Fibroblast of villous mesenchyme (primary cell): ENCODE data around the gene PCED1A. TPM values are rescaled to one million over a fixed set of nuclear protein-coding genes. Genes with fewer than 3 reads are reported as not detected.

ENCODE experiments used
- DNase-seq: peaks from one replicate; pipeline ENCODE4 v3.0.0-alpha.2; 2010; ENCODE audit warnings: low read depth
- H3K4me3 ChIP-seq: 2 replicates; pipeline ENCODE4 v1.5.1; 2011; ENCODE audit warnings: low read depth, mild to moderate bottlenecking, low read length
- total RNA-seq: library from RNA; depleted of rRNA; stranded (reverse); fragments of >200 nt; gene quantifications from 2 replicates; pipeline ENCODE4 v1.2.3, GENCODE V29; 2012
- TF ChIP-seq, protein P1 (sequence below): IDR thresholded peaks from 2 replicates; pipeline ENCODE4 v1.5.1; 2012; ENCODE audit warnings: low read depth, mild to moderate bottlenecking, low read length; ENCODE audit not compliant: insufficient read depth

The PCED1A gene
- total RNA-seq, 1 donor = 32.8 TPM

DNA sequence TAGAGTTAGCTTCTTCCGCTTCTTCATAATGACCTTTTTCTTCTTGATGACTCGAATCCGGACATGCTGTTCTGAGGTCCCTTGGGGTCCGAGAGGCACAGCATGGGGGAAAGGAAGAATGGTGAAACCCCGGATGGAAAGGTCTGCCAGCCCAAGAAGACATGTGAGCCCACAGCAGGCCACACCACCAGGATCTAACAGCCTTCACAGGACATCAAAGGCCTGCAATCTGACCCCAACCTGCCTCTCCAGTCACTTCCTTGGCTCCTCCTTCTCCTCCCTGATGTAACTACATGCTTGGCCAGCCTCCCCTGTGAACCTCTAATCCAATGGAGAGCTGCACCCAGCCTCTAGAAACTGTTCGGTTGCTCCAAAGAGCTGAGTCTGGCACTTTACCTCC, 41.6 kb downstream of the PCED1A start:
- H3K4me3 ChIP-seq = no peak overlapping the region
- no peak for DNase-seq
- TF ChIP-seq, protein P1, sequence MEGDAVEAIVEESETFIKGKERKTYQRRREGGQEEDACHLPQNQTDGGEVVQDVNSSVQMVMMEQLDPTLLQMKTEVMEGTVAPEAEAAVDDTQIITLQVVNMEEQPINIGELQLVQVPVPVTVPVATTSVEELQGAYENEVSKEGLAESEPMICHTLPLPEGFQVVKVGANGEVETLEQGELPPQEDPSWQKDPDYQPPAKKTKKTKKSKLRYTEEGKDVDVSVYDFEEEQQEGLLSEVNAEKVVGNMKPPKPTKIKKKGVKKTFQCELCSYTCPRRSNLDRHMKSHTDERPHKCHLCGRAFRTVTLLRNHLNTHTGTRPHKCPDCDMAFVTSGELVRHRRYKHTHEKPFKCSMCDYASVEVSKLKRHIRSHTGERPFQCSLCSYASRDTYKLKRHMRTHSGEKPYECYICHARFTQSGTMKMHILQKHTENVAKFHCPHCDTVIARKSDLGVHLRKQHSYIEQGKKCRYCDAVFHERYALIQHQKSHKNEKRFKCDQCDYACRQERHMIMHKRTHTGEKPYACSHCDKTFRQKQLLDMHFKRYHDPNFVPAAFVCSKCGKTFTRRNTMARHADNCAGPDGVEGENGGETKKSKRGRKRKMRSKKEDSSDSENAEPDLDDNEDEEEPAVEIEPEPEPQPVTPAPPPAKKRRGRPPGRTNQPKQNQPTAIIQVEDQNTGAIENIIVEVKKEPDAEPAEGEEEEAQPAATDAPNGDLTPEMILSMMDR = no peak

DNA sequence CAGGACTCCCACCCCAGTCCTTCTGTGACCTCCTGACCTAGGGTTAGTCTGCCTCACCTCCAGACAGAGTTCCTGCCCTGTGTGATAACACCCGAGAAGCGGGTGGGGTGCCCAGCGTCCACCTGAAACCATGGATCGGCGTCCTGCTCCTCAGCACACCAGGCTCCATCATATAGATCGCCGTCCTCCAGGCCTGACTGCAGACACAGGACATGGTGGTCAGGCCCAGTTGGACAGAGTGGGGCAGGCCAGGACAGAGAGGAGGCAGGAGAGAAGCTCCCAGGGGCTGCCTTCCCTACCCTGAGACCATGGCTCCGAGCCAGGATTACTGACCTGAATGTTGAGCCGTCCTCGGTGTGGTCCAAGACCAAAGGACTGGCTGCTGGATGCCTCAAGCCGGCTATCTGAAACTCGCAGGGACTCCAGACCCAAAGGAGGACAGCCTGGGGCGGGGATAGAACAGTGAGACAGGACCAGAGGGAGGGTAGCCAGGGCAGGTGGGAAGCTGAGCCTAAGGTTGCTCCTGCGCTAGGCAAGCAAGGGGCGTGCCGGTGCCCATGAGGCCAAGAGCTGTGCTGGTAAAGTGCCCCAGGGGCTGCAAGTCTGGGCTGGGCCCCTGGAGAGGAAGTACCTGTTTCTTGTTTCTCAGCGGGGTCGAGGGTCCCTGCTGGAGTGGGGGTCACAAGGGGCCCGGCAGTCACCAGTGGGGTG, 42.2 kb downstream of the PCED1A start:
- DNase-seq = no peak
- TF ChIP-seq, protein P1 = no peak
- H3K4me3 ChIP-seq = no peak overlapping the region

DNA sequence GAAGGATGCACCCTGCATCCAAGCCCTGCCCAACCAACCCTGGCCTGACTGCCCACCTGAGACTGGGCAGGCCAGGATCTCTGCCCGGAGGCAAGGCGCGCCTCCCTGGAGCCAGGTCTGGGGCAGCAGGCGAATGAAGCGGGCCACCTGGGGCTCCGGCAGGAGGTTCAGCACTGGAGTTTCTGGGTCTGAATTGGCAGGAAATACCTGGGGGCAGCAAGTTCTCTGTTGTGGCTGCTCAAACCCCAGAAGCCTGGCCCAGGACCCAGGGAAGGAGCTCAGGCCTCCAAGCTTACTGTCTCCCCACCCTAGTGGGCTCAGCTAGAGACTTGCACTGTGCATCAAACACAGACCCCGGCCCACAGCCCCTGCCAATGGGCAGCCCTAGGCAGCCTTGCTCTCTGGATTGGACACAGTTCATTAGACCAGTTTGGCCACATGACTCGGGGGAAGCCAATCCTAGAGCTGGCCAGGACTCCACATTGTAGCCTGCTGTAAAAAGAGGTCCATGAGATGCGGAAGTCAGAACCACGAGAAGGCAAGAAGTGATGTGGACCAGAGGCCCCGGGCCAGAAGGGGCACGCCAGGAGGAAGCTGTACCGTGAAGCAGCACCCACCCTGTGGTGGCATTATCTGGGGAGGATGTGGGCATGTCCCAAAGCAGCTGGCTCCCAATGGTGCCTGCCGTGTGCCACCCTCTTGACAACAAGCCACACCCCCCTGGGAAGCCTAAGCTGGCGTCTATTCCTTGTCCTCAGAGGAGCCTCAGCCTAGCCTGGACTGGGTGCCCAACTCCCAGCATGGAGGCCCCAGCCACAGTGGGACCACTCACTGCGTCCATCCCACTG, 43.1 kb downstream of the PCED1A start:
- TF ChIP-seq, protein P1 = no peak
- no peak for DNase-seq
- H3K4me3 ChIP-seq = no peak overlapping the region

DNA sequence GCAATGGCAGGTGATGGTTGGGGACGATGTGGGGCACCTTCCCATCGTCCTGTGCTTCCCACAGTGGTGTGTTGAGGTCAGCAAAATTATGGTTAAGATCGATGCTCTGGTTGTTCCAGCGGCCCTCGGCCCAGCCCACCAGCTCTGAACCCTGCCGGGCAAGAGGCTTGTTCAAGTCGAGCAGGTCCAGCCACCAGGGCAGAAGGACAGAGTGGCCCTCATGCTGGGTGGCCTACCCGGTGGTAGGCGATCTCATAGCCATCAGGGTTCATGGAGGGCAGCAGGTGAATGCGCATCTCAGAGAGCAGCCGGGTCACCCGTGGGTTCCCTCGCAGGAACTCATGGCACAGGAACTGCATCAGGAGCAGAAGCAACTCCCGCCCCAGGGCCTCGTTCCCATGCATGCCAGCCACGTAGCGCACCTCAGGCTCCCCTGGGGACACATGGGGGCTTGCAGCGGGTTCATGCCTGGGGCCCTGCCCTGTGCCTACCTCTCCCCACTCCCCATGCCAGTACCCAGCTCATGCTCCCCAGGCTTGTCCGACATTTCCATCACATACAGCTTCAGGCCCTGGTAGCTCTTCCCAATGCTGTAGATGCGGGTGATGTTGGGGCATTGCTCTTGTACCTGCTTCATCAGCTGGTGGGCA, 44.3 kb downstream of the PCED1A start:
- no peak overlapping the region for H3K4me3 ChIP-seq
- DNase-seq = no peak
- TF ChIP-seq, protein P1 = no peak

DNA sequence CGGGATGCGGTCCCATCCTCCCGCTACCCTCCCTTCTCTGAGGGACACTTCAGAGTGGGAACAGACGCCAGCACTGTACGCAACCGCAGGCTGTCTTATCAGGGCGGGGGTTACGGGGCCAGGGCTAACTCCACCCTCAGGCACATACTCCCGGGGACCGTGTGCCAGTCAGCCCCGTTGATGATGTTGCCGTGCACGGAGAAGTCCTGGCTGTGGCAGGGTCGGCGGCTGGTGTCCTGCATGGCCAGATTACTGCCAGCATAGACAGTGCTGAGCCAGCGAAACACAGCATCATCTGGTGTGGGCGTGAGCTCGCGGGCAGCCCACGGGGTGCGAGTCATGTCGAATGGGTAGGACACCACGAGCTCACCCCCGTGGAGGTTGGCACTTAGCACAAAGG, 45.0 kb downstream of the PCED1A start:
- no peak overlapping the region for H3K4me3 ChIP-seq
- TF ChIP-seq, protein P1 = no peak
- DNase-seq = no peak

DNA sequence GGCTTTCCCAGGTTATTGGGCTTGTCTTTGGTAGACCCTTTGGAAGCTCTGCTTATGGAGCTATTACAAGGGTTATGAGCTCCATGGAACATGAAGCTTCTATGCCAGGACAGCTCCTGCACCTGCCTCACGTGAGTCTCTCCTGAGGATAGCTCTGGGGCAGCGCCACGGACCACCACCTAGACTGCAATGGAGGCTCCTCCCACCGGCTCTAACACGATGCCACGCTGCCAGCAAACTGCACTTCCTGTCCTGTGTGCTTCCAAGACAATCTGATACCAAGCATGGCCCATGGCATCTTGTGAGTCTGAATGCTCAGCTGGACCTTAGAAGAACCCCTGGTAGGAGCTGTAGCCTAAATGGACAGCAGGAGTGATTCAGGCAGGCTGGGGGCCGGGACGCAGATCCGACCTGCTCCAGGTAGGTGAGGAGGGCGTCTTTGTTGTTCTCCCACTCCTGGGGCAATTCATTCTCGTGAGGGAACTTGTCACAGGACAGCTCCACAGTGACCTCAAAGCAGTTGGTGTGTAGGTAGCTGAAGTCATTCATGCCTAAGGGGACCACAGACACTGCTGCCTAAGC, 45.5 kb downstream of the PCED1A start:
- H3K4me3 ChIP-seq = no peak overlapping the region
- TF ChIP-seq, protein P1 = no peak
- no peak for DNase-seq
